GM12865 (cell line): Measurements from ENCODE around the gene PAX6.

Source experiments
- DNase-seq: peaks from one replicate; pipeline ENCODE4 v3.0.0; 2010; ENCODE audit warnings: low read depth
- H3K4me3 ChIP-seq: 2 replicates; pipeline ENCODE4 v1.5.1; 2011; ENCODE audit warnings: mild to moderate bottlenecking, low read depth, low read length, control low read depth
- CTCF ChIP-seq: IDR thresholded peaks from 2 replicates; pipeline ENCODE4 v1.5.1; 2011; ENCODE audit warnings: low read length, control low read depth, low read depth, inconsistent platforms; ENCODE audit not compliant: insufficient read depth; ENCODE audit errors: missing control alignments

The PAX6 gene

DNA sequence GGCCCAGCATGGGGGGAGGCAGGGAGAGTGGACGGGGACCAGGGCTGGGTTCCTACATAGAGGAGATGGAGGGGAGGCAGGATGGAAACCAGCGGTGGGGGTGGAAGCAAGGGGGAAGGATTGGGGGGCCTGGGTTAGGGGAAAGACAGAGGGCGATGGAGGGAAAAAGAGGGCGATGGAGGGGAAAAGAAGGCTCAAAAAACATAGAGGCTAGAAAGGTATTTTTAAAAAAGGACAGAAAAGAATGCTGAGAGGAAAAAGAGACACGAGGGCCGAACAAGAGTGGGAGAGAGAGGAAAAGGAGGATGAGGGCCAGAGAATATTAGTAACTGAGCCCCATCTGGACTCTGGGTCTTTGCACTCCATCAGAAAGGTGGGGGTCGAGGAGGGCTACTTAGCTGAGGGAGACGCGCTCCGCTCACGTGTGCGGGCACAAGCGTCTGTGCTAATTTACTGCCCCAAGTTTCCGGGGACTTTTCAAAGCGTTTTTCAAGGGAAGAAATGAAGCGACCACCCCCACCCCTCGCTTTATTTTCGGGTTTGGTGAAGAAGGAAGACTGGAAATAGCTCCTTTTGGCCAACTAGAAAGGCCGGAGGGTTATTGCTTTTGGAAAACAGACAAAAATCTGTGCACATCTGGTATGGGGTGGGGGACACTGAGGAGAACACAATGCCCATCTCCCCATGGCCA is 14.5 kb downstream of the PAX6 start:
- DNase-seq = no peak
- TF ChIP-seq CTCF = no peak
- no peak overlapping the region for H3K4me3 ChIP-seq

DNA sequence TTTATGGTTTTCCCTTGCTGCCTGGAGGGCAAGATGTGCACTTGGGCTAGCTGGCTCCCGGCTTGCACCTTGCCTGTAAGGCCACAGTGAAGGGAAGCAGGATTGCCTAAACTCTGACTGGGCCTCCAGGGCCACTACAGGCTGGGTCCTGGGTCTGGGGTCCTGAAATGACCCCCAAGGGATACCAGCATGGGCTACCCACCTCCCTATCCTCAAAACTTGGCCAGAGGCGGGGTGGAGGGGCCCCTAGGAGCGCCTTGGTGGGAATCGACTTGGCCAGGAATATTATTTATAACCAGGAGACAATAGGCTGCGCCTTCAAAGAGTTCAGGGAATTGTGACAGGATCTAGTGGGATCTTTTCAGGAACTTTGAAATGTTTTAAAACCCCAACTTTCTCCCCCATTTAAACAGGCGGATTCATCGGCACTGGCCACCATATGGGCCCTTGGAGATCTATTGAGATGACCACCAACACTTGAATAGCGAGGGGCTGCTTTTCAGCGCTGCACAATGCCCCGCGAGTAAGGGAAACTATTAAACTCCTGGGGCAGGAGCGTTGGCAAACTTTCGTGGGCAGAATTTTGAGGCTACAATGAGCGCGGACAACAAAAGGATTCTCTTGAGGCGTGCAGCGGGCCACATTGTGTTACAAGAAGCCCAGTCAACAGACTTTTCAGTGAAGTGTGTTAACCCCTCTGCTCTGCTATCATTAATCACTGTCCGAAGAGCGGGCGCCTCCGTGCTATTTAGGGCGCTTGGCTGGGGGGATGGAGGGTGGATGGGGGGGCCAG is 15.2 kb downstream of the PAX6 start:
- DNase-seq = no peak
- no peak overlapping the region for H3K4me3 ChIP-seq
- TF ChIP-seq CTCF = no peak

DNA sequence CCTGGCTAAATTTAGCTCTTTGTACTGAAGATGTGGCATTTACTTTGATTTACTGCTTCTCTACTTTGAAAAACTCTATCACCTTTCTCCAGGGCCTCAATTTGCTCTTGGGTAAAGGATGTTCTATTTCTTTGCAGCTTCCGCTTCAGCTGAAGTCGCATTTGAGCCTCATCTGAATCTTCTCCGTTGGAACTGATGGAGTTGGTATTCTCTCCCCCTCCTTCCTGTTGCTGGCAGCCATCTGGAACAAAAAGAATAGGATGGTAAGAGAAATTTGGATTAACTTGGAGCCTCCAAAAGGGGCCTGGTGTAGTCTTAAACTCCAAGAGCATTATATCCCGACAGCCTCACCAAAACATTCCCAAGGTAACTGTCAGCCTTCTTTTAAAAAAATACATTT is 16.6 kb downstream of the PAX6 start:
- H3K4me3 ChIP-seq = no peak overlapping the region
- TF ChIP-seq CTCF = no peak
- no peak for DNase-seq

- H3K4me3 ChIP-seq = no peak overlapping the region
- no peak for TF ChIP-seq CTCF
- no peak for DNase-seq
These were observed 17.9 kb downstream of the PAX6 start for GRCh38 chr11:31793264-31793663.

DNA sequence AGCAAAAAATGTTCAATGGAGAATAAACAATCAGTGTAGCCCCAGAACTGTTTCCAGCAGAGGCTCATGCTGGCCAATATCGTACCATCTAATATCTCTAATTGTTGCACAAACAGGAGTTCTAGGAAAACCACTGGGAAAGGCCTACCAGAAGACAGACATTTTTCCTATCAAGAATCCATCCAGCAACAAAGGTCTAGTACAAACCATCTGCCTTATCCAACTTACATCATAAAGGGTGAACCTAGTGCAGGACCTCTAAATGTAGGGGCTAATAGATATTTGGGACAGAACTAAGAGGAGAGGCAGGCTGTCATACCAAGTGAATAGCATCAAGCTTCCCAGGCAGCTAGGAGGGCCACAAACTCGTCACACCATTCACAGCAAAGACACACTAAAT is 18.7 kb downstream of the PAX6 start:
- DNase-seq = no peak
- H3K4me3 ChIP-seq = no peak overlapping the region
- TF ChIP-seq CTCF = no peak

DNA sequence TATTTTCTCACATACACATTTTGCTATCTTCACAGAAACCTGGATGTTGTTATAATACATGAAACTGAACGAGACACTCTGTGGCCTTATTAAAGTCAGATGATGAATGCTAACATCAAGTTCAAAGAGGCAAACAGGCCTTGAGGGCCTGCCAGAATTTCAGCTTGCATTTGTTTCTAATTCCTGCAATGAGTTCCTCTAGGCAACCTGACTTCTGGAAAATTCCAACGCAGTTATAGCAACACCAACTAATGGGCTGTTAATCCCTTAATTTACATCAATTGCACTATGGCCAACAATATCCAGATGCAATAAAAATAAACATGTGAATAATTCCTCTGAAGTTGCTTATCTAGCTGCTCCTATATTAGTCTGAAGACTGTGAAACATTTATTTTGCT is 19.1 kb downstream of the PAX6 start:
- TF ChIP-seq CTCF = no peak
- H3K4me3 ChIP-seq = no peak overlapping the region
- no peak for DNase-seq

DNA sequence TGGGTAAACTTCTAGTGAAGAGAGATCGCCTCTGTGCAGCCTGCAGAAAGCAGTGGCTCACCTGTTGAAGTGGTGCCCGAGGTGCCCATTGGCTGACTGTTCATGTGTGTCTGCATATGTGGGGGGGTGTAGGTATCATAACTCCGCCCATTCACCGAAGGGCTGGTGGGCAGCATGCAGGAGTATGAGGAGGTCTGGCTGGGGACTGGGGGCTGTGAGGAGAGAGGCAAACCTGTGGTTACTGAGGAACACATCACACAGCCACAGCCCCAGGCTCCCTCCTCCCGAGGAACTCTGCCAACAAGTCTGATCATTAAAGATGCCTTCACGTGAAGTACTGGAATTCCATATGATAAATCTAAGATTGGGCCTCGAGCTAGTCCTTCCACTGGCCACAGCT is 20.5 kb downstream of the PAX6 start:
- no peak for DNase-seq

More for the DNA sequence above, 20.5 kb downstream of the PAX6 start:
- TF ChIP-seq CTCF = no peak
- no peak overlapping the region for H3K4me3 ChIP-seq
